Liver (tissue), 9 donors: ENCODE results near the gene TMEM163. TPM values are rescaled to one million over a fixed set of nuclear protein-coding genes. Genes with fewer than 3 reads are reported as not detected.

Experiments
- DNase-seq: peaks from one replicate; pipeline ENCODE4 v3.0.0-alpha.2; 2017; ENCODE audit warnings: low spot score
- H3K27ac ChIP-seq, 2 donors: one replicate each; pipeline ENCODE4 v1.7.0; 2013; ENCODE audit warnings: inconsistent platforms in 2 of 2, low read length in 2 of 2, control low read depth in 1 of 2, low read depth in 1 of 2, mild to moderate bottlenecking in 1 of 2
- H3K27me3 ChIP-seq, 4 donors: one replicate each; pipeline versions ENCODE4 v1.6.1 to v1.7.0; 2013; ENCODE audit warnings: low read length in 3 of 4, inconsistent platforms in 1 of 4, mild to moderate bottlenecking in 1 of 4, moderate library complexity in 1 of 4; ENCODE audit not compliant: control insufficient read depth in 4 of 4, insufficient read depth in 4 of 4
- H3K36me3 ChIP-seq, 4 donors: one replicate each; pipeline versions ENCODE4 v1.6.1 to v1.7.0; 2013; ENCODE audit warnings: low read length in 3 of 4, mild to moderate bottlenecking in 3 of 4, low read depth in 1 of 4, moderate library complexity in 1 of 4; ENCODE audit not compliant: control insufficient read depth in 4 of 4, insufficient read depth in 3 of 4
- H3K4me1 ChIP-seq, 4 donors: one replicate each; pipeline versions ENCODE4 v1.6.1 to v1.7.0; 2013; ENCODE audit warnings: low read length in 3 of 4, mild to moderate bottlenecking in 3 of 4, moderate library complexity in 1 of 4; ENCODE audit not compliant: control insufficient read depth in 4 of 4, insufficient read depth in 4 of 4
- H3K4me3 ChIP-seq, 3 donors: one replicate each; pipeline versions ENCODE4 v1.6.1 to v1.7.0; 2013; ENCODE audit warnings: low read length in 3 of 3, control low read depth in 1 of 3, low read depth in 1 of 3, mild to moderate bottlenecking in 1 of 3
- H3K9ac ChIP-seq, 2 donors: one replicate each; pipeline ENCODE4 v1.7.0; 2013; ENCODE audit warnings: low read length in 2 of 2, mild to moderate bottlenecking in 2 of 2, moderate library complexity in 2 of 2, control low read depth in 1 of 2, low read depth in 1 of 2
- H3K9me3 ChIP-seq, 4 donors: one replicate each; pipeline versions ENCODE4 v1.6.1 to v1.7.0; 2013; ENCODE audit warnings: low read length in 3 of 4; ENCODE audit not compliant: control insufficient read depth in 4 of 4
- EGR1 ChIP-seq, 2 donors: IDR thresholded peaks; 2 replicates each; pipeline ENCODE4 v1.6.1; 2016 to 2018; ENCODE audit warnings: antibody characterized with exemption in 2 of 2, low read depth in 2 of 2
- FOXA1 ChIP-seq: IDR thresholded peaks from 2 replicates; pipeline ENCODE4 v1.6.1; 2016; ENCODE audit warnings: antibody characterized with exemption
- FOXA2 ChIP-seq: IDR thresholded peaks from 2 replicates; pipeline ENCODE4 v1.6.1; 2016; ENCODE audit warnings: antibody characterized with exemption
- GABPA ChIP-seq, 2 donors: IDR thresholded peaks in 1 of 2; conservative IDR thresholded peaks in 1 of 2; 2 replicates each; pipeline ENCODE4 v1.6.1; 2016; ENCODE audit warnings: antibody characterized with exemption in 2 of 2, mild to moderate bottlenecking in 1 of 2, moderate library complexity in 1 of 2
- HNF4A ChIP-seq, 2 donors: conservative IDR thresholded peaks; 2 replicates each; pipeline ENCODE4 v1.6.1; 2016; ENCODE audit warnings: antibody characterized with exemption in 2 of 2, mild to moderate bottlenecking in 2 of 2
- HNF4G ChIP-seq: IDR thresholded peaks from 2 replicates; pipeline ENCODE4 v1.6.1; 2016; ENCODE audit warnings: antibody characterized with exemption
- JUND ChIP-seq, 2 donors: IDR thresholded peaks; 2 replicates each; pipeline ENCODE4 v1.6.1; 2016; ENCODE audit warnings: antibody characterized with exemption in 2 of 2
- NR2F2 ChIP-seq: IDR thresholded peaks from 2 replicates; pipeline ENCODE4 v1.6.1; 2016; ENCODE audit warnings: antibody characterized with exemption
- RAD21 ChIP-seq, 2 donors: IDR thresholded peaks; 2 replicates each; pipeline ENCODE4 v1.6.1; 2016; ENCODE audit warnings: antibody characterized with exemption in 2 of 2, mild to moderate bottlenecking in 2 of 2
- RXRA ChIP-seq, 2 donors: IDR thresholded peaks; 2 replicates each; pipeline ENCODE4 v1.6.1; 2017 to 2018; ENCODE audit warnings: antibody characterized with exemption in 2 of 2, mild to moderate bottlenecking in 1 of 2
- SP1 ChIP-seq: IDR thresholded peaks from 2 replicates; pipeline ENCODE4 v1.6.1; 2018; ENCODE audit warnings: antibody characterized with exemption, mild to moderate bottlenecking
- TAF1 ChIP-seq: conservative IDR thresholded peaks from 2 replicates; pipeline ENCODE4 v1.6.1; 2016; ENCODE audit warnings: antibody characterized with exemption, mild to moderate bottlenecking
- YY1 ChIP-seq: IDR thresholded peaks from 2 replicates; pipeline ENCODE4 v1.6.1; 2016; ENCODE audit warnings: antibody characterized with exemption, mild to moderate bottlenecking
- WGBS: extraction: QIAGEN DNeasy Blood & Tissue Kit; methylation state at CpG from one replicate; pipeline ENCODE4 v1.1.7; 2013; 5-methylcytosine and 5-hydroxymethylcytosine counted together
- polyA plus RNA-seq, 2 donors: library from polyadenylated mRNA; stranded (reverse) in 1 of 2; unstranded in 1 of 2; fragments of 200-250 nt in 1 of 2; fragments of >200 nt in 1 of 2; fragmentation: Nextera tagmentation in 1 of 2; extraction: Ambion mirVana in 1 of 2; gene quantifications; one replicate each; pipeline versions ENCODE4 v1.2.1 to v1.2.3, GENCODE V29; 2013 to 2015
- total RNA-seq, 2 donors: library from RNA; depleted of rRNA; stranded (reverse); fragments of >200 nt; gene quantifications; one replicate each; pipeline ENCODE4 v1.2.3, GENCODE V29; 2014
- TF ChIP-seq, protein P1 (sequence below): IDR thresholded peaks from 2 replicates; pipeline ENCODE4 v1.6.1; 2016; ENCODE audit warnings: antibody characterized with exemption
- TF ChIP-seq, protein P2 (sequence below): IDR thresholded peaks from 2 replicates; pipeline ENCODE4 v1.6.1; 2016; ENCODE audit warnings: antibody characterized with exemption
- TF ChIP-seq, protein P3 (sequence below): IDR thresholded peaks from 2 replicates; pipeline ENCODE4 v1.6.1; 2016; ENCODE audit warnings: antibody characterized with exemption, mild to moderate bottlenecking
- TF ChIP-seq, protein P4 (sequence below): fragments of 150-350 bp; IDR thresholded peaks from 2 replicates; pipeline ENCODE4 v1.5.1; 2017; ENCODE audit warnings: improper control_type of control experiment, low read depth, low read length; ENCODE audit not compliant: missing input control
- TF ChIP-seq, protein P5 (sequence below): IDR thresholded peaks from 2 replicates; pipeline ENCODE4 v1.6.1; 2016; ENCODE audit warnings: antibody characterized with exemption
- donor health status: healthy.
- donor health status: healthy.
- donor health status: healthy.
- donor health status: healthy.
- donor health status: healthy.

TMEM163 gene
- total and polyA plus RNA-seq, 4 donors = 0.08 to 0.48 (median 0.25) TPM

DNA sequence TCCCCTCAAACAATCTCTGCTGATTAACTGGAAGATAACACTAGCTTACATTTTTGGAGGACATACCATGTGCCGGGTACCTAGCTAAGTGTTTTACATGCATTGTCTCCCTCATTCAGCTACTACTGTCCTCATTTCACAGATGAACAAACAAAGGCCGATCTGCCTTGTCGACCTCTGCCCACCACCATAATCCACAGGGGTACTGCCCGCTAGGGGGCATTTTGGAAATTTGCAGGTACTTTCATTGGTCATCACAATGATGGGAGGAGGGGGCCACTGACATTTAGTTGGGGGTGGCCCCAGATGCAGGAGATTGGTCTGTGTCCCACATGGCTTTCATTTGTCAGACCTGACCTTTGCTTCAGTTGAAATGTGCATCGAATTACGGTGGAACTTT, 3.9 kb upstream of the TMEM163 start:
- Histone ChIP-seq H3K4me1 (peaks cover 4 to 13% (median 10%) of the 10 kb centered on the region in 4 donors), H3K27me3 (peaks cover 0 to 20% (median 4%) of the 10 kb centered on the region in 4 donors), H3K36me3 (no peaks in the 10 kb centered on the region), H3K27ac (no peak overlapping the region), H3K9ac (no peak overlapping the region), H3K4me3 (no peak overlapping the region), H3K9me3 (no peaks in the 10 kb centered on the region)
- TF ChIP-seq JUND (IDR thresholded peaks at IDR 0.05) (no peak), TAF1 (no peak), RXRA (IDR thresholded peaks at IDR 0.05) (no peak), NR2F2 (no peak)
- 55% methylated on average over 6 of the region's 6 CpGs for WGBS
- DNase-seq = no peak

DNA sequence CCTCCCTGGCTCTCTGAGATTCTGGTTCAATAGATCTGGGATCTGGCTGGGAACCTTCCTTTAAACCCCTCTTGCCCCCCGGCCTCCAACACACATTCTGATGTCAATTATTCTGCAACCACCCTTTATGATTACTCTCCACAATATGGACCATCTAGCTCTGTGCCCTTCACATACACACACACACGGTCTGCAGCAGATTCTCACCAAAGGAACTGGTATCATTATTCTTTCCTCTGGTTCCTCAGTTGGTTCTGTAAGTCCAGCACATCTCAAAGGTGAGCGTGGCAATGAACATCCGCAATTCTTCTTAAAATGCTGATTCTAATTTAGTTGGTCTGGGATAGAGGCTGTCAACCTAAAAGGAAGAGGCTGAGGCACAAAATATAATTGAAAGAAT, 2.8 kb upstream of the TMEM163 start:
- H3K4me3 ChIP-seq = no peak overlapping the region
- H3K9ac ChIP-seq = no peak overlapping the region
- DNase-seq = no peak
- peaks cover 0 to 21% (median 8%) of the 10 kb centered on the region in 4 donors for H3K27me3 ChIP-seq
- WGBS = 85% methylated on average over 4 of the region's 4 CpGs
- no peaks in the 10 kb centered on the region for H3K36me3 ChIP-seq
- TF ChIP-seq, protein P1, sequence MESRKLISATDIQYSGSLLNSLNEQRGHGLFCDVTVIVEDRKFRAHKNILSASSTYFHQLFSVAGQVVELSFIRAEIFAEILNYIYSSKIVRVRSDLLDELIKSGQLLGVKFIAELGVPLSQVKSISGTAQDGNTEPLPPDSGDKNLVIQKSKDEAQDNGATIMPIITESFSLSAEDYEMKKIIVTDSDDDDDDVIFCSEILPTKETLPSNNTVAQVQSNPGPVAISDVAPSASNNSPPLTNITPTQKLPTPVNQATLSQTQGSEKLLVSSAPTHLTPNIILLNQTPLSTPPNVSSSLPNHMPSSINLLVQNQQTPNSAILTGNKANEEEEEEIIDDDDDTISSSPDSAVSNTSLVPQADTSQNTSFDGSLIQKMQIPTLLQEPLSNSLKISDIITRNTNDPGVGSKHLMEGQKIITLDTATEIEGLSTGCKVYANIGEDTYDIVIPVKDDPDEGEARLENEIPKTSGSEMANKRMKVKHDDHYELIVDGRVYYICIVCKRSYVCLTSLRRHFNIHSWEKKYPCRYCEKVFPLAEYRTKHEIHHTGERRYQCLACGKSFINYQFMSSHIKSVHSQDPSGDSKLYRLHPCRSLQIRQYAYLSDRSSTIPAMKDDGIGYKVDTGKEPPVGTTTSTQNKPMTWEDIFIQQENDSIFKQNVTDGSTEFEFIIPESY = no peak
- TF ChIP-seq HNF4G (no peak), RXRA (IDR thresholded peaks at IDR 0.05) (no peak), YY1 (no peak), SP1 (no peak), FOXA2 (no peak), RAD21 (IDR thresholded peaks at IDR 0.05) (no peak), TAF1 (no peak), HNF4A (conservative IDR thresholded peaks at IDR 0.05) (no peak), NR2F2 (no peak), JUND (IDR thresholded peaks at IDR 0.05) (no peak), GABPA (IDR thresholded peaks at IDR 0.05 in 1 of 2, conservative IDR thresholded peaks at IDR 0.05 in 1 of 2) (no peak), EGR1 (IDR thresholded peaks at IDR 0.05; ENCODE audit: low read depth in 2 of 2) (no peak), FOXA1 (no peak)
- TF ChIP-seq, protein P2, sequence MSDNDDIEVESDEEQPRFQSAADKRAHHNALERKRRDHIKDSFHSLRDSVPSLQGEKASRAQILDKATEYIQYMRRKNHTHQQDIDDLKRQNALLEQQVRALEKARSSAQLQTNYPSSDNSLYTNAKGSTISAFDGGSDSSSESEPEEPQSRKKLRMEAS = no peak
- TF ChIP-seq, protein P3, sequence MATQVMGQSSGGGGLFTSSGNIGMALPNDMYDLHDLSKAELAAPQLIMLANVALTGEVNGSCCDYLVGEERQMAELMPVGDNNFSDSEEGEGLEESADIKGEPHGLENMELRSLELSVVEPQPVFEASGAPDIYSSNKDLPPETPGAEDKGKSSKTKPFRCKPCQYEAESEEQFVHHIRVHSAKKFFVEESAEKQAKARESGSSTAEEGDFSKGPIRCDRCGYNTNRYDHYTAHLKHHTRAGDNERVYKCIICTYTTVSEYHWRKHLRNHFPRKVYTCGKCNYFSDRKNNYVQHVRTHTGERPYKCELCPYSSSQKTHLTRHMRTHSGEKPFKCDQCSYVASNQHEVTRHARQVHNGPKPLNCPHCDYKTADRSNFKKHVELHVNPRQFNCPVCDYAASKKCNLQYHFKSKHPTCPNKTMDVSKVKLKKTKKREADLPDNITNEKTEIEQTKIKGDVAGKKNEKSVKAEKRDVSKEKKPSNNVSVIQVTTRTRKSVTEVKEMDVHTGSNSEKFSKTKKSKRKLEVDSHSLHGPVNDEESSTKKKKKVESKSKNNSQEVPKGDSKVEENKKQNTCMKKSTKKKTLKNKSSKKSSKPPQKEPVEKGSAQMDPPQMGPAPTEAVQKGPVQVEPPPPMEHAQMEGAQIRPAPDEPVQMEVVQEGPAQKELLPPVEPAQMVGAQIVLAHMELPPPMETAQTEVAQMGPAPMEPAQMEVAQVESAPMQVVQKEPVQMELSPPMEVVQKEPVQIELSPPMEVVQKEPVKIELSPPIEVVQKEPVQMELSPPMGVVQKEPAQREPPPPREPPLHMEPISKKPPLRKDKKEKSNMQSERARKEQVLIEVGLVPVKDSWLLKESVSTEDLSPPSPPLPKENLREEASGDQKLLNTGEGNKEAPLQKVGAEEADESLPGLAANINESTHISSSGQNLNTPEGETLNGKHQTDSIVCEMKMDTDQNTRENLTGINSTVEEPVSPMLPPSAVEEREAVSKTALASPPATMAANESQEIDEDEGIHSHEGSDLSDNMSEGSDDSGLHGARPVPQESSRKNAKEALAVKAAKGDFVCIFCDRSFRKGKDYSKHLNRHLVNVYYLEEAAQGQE = no peak
- TF ChIP-seq, protein P4, sequence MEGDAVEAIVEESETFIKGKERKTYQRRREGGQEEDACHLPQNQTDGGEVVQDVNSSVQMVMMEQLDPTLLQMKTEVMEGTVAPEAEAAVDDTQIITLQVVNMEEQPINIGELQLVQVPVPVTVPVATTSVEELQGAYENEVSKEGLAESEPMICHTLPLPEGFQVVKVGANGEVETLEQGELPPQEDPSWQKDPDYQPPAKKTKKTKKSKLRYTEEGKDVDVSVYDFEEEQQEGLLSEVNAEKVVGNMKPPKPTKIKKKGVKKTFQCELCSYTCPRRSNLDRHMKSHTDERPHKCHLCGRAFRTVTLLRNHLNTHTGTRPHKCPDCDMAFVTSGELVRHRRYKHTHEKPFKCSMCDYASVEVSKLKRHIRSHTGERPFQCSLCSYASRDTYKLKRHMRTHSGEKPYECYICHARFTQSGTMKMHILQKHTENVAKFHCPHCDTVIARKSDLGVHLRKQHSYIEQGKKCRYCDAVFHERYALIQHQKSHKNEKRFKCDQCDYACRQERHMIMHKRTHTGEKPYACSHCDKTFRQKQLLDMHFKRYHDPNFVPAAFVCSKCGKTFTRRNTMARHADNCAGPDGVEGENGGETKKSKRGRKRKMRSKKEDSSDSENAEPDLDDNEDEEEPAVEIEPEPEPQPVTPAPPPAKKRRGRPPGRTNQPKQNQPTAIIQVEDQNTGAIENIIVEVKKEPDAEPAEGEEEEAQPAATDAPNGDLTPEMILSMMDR = no peak
- TF ChIP-seq, protein P5, sequence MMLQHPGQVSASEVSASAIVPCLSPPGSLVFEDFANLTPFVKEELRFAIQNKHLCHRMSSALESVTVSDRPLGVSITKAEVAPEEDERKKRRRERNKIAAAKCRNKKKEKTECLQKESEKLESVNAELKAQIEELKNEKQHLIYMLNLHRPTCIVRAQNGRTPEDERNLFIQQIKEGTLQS = no peak
- peaks cover 4 to 15% (median 11%) of the 10 kb centered on the region in 4 donors for H3K4me1 ChIP-seq
- H3K9me3 ChIP-seq = no peaks in the 10 kb centered on the region
- no peak overlapping the region for H3K27ac ChIP-seq
